Coronary artery (tissue), 2 donors: Measurements from ENCODE around the gene LPCAT2.

ENCODE experiments used
- DNase-seq: peaks from one replicate; pipeline ENCODE4 v3.0.0-alpha.2; 2017; ENCODE audit warnings: low spot score
- H3K27ac ChIP-seq, 2 donors: fragments of 200-600 bp; sonication (generic); one replicate each; pipeline ENCODE4 v1.5.1; 2016 to 2019
- H3K4me3 ChIP-seq: fragments of 200-600 bp; sonication (generic); 2 replicates; pipeline ENCODE4 v1.5.1; 2016; ENCODE audit warnings: mild to moderate bottlenecking, moderate library complexity
- TF ChIP-seq, protein P1 (sequence below): fragments of 200-600 bp; sonication (generic); IDR thresholded peaks from one replicate; pipeline ENCODE4 v1.5.1; 2019; ENCODE audit warnings: antibody characterized with exemption

Gene LPCAT2

DNA sequence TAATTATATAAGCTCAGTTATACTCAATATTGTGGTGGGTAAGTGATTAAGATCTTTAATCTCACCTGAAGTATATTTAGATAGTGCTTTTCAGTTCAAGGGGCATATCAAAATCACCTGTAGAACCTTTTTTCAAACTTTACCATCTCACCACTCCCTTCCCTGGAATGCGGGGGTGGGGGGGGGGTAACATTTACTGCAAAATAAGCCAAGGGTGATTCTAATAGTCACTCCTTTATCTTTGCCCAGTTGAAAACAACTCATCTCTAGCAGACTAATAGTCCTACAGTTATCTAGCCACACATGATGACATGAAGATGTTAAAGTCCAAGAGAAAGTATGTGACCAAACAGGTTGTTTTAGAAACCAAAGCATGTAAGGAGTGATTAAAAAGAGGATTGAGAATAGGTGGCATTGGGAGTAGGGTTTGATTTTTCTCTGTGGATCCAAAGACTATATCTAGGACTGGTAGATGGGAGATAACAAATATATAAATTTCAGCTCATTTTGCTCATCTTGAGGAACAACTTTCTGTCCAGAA is 21.5 kb downstream of the LPCAT2 start:
- Histone ChIP-seq H3K27ac (no peak overlapping the region), H3K4me3 (no peak overlapping the region)
- no peak for DNase-seq
- TF ChIP-seq, protein P1, sequence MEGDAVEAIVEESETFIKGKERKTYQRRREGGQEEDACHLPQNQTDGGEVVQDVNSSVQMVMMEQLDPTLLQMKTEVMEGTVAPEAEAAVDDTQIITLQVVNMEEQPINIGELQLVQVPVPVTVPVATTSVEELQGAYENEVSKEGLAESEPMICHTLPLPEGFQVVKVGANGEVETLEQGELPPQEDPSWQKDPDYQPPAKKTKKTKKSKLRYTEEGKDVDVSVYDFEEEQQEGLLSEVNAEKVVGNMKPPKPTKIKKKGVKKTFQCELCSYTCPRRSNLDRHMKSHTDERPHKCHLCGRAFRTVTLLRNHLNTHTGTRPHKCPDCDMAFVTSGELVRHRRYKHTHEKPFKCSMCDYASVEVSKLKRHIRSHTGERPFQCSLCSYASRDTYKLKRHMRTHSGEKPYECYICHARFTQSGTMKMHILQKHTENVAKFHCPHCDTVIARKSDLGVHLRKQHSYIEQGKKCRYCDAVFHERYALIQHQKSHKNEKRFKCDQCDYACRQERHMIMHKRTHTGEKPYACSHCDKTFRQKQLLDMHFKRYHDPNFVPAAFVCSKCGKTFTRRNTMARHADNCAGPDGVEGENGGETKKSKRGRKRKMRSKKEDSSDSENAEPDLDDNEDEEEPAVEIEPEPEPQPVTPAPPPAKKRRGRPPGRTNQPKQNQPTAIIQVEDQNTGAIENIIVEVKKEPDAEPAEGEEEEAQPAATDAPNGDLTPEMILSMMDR, result no peak

DNA sequence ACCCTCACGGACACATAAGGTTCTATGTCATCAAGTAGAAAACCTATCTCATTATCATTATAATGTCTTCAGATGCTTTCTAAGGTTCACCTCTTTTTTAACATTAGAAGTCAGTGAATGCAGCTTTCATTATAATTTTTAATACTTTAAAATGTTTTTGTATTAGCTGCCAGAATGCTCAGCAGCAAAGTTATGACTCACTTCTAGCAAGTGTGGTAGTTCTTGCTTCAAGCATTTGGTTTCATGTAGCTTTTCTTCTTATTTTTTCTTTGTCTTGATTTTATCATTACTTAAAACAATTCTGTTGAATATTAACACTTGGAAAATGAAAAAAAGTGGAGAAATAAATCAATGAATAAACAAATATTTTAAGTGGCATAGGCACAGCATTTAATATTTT is 23.4 kb downstream of the LPCAT2 start:
- DNase-seq, result no peak
- no peak overlapping the region for H3K27ac ChIP-seq
- TF ChIP-seq, protein P1, result no peak
- H3K4me3 ChIP-seq, result no peak overlapping the region

DNA sequence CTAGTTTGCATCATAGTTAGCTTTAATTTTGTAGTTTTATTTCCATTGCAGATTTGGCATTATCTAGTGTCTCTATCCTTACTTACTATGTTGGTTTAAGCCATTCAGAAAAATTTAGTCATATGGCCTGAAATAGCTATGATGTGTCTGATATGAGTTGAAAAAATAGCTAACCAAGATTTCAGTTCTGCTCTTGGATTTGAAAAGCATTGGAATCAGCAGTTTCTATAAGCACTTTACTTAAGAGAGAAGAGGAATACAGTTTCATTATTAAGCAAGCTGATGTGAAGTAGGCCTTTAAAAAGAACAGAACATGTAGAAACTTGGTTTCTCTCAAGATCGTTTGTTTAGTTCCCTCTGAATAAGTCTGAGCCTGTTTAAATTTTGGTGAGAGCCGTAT is 25.9 kb downstream of the LPCAT2 start:
- Histone ChIP-seq H3K27ac (no peak overlapping the region), H3K4me3 (no peak overlapping the region)
- no peak for DNase-seq
- TF ChIP-seq, protein P1, result no peak

DNA sequence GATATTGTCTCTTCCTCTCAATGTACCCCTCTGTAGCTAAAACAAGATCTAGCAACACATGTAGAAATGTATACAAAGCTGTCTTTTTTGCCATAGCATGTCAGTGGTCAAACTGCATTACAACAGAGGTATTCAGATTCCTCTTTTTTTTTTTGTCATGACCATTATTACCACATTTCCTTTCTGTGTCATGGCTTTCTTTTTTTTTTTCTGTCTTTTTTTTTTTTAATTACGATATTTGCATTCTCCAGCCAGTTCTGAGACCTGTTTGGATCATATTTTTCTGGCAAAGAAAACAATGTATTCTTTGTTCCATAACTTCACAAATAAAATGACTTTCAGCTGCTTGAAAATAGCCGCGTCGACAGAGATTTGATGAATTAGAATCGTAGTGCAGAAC is 30.2 kb downstream of the LPCAT2 start:
- Histone ChIP-seq H3K4me3 (no peak overlapping the region), H3K27ac (no peak overlapping the region)
- DNase-seq, result no peak
- TF ChIP-seq, protein P1, result no peak

DNA sequence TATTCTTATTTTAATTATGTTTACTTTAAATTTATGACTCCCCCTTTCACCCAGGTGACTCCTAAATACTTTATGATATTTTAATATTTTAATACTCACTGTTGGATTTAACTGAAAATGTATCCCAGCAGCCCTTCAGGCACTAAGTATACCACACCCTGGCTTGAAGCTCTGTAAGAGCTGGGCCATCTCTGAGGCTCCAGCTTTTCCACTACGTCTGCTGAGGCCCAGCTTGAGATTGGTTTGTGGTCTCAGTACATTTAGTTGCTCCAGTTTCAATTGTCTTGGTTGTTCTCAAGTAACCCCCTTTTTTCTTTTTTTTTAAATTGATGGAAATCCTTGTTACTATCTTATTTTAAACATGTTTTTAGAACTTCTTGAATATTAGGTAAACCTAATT is 30.6 kb downstream of the LPCAT2 start:
- DNase-seq, result no peak
- H3K27ac ChIP-seq, result no peak overlapping the region
- H3K4me3 ChIP-seq, result no peak overlapping the region
- TF ChIP-seq, protein P1, result no peak

DNA sequence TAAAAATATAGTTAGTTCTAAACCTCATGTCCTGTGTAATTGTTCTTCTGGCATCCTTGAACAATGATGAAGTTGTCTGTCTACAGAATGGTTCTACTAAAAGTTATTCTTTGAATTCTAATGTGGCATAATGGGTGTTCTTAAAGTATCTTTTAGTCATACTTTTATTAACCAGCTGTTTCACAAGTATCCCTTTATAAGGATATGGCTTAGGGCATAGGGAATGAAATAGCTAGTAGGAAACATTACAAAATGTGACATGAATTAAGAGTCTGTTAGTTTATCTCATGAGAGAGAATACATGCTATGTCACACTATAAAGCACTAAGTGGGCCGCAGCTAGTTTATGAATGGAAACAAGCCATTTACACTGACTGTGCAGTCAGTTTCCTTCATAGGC is 31.3 kb downstream of the LPCAT2 start:
- Histone ChIP-seq H3K27ac (no peak overlapping the region), H3K4me3 (no peak overlapping the region)
- TF ChIP-seq, protein P1, result no peak
- no peak for DNase-seq

DNA sequence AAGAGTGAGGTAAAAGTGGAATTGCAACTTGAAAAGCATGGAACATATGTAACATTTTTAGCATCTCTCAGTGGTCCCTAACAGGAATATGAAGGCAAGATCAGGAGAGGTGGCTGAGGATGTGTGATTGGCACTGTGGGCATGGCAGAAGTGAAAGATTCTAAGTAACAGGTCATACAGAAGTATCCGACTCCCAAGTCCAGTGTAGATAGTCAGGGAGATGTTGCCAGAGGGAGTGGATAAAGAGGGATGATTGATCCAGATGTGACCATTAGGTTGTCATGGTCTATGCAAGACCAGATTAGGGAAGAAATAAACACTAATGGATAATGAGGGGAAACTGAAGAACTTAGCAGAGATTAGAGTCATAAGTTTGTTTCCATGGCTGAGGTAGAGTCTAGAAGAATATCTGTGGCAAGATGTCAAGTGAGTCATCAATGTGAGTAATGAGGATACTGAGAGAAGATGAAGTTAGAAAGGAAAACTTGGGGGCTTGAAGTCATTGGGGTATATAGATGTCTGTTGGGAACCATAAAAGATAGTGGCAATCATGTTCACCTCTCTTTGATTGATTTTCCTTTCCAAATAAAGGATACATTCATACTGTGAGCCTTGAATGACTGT is 33.7 kb downstream of the LPCAT2 start:
- DNase-seq, result no peak
- no peak overlapping the region for H3K4me3 ChIP-seq
- TF ChIP-seq, protein P1, result no peak
- peak overlapping the region in 1 of 2 donors; percentile 1 for H3K27ac ChIP-seq
